GM19025 (cell line): ENCODE measurements around the gene TAF1B.
"Not testable (repeated sequence)": the region's sequence is repeated elsewhere in the genome, so short reads cannot be mapped to it uniquely, and the experiment has no call there.

ENCODE experiments used
- ATAC-seq: cut with Tn5 transposase; IDR thresholded peaks from one replicate; pipeline ENCODE4 v1.9.1; 2021; ENCODE audit warnings: mild to moderate bottlenecking, low read depth, moderate library complexity; ENCODE audit not compliant: unreplicated experiment

The TAF1B gene

DNA sequence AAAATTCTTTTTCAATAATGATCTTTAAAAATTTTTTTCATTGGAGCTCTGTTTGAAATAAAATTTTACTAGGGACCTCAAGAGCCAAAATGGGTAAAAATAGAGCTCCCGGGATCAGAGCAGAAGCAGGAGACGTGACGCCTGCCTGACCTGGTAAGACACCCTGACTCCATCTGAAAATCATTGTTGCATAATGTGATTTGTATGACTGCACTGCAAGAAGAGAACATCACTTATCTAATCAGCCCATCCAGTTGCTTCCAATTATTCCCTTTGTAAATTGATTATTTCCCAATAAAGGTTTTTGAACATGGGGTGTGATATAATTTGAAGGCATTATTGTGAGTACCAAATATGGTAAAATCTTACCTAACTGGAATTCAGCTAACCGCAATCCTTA, 17.1 kb upstream of the TAF1B start:
- ATAC-seq: no peak

DNA sequence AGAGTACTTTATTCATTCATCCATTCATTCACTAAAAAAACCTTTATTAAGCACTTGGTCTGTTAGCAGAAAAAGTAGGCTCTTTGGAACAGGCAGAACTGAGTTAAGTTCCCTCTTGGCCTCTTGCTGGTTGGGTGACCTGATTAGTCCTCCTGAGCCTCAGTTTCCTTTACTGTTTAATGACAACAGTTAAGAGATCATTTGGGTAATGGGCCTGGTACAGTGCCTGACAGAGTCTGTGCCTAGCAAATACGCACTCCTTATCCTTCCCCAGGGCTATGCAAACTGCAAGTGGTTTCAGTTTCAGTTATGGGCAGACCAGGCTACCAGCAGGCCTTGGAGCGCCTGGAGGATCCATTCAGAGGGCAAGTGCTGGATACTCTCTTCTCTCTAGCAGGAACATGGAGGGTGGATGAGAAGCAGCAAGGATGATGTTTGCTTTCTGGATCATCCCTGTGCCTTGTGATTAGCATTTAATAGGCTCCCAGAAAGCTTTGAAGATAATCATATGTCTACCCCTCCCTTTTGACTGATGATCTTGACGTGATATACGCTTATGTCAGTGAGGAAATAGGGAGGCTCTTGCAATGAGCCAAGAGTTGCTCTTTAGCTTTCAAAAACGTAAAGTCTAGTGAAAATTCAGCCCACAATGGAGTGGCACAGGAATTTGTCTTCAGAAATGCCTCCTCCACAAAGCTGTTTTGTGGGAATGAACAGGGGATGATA, 12.4 kb upstream of the TAF1B start:
- no peak for ATAC-seq

DNA sequence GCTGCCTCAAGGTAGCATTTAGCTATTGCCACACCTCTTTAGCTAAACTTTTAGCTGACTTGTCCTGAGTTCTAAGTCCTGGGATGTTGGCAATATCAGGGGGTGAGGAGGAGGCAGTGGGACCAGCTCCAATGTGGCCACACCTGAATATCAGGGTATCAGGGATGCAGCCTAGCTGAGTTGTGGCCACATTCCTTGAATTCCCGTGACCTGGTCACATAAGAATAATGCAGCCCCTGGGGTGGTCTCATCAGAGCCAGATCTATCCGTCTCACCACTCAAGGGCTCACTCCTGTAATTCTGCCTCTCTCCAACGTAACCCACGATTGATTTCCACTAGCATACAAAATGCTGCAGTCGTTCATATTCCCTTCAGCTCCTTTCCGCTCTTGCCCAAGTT, 11.6 kb upstream of the TAF1B start:
- ATAC-seq: no peak

DNA sequence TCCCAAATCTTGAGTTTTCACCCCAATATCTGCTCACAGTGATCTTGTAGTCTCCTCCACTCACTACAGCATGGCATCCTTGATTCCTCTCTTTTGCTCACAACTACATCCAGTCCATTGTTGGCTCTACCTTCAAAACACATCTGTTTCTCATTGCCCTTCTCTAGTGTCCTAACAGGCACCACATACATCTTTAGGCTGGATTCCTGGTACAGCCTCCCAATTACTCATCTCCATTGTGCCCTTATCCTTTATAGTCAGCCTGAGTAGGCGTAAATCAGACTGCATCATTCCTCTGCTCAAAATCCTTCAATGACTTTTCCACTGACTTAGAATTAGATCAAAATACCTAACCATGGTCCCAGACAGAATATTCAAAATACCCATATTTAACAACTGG, 10.7 kb upstream of the TAF1B start:
- no peak for ATAC-seq

DNA sequence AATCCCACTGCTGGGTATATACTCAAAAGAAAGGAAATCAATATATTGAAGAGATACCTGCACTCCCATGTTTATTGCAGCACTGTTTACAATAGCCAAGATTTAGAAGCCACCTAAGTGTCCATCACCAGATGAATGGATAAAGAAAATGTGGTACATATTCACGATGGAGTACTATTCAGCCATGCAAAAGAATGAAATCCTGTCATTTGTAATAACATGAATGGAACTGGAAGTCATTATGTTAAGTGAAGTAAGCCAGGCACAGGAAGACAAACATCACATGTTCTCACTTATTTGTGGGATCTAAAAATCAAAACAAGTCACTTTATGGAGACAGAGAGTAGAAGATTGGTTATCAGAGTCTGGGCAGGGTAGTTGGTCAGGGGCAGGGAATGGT, 8.2 kb upstream of the TAF1B start:
- ATAC-seq: not testable (repeated sequence)

DNA sequence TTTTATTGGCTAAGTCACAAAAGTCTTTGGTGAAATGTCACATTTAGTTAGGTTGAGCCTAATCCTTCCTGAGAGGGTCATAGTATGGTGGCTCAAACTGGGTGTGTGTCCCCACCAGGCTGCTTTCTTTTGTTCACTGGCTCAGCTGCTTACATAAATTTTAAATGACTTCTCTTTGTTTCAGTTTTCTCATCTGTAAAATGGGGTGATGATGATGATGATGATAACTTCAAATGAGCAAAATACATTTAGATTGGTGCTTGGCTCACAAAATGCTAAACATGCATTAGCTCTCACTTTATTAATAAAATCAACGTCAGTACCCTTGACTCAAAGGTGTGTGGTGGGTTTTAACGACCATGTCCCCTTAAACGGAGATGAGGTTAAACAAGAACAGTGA, 7.2 kb upstream of the TAF1B start:
- ATAC-seq: no peak

DNA sequence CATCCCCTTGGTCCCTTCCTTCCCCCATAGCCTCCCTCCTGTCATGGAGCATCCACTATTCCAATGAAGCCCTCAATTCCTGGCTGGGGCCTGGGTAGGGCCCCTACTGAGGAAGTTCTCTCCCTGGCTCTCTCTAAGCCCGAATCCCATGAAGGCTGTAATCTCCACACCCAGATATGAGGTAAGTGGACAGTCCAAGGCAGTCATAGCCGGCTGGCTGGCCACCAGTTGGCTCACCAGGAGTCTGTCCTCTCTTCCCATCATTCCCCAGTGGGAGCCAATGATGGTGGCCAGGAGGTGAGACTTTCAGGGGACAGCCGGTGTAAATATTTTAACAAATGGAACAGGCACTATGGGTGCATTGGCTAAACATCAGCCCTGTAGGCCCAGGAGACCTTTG, 6.8 kb upstream of the TAF1B start:
- no peak for ATAC-seq

DNA sequence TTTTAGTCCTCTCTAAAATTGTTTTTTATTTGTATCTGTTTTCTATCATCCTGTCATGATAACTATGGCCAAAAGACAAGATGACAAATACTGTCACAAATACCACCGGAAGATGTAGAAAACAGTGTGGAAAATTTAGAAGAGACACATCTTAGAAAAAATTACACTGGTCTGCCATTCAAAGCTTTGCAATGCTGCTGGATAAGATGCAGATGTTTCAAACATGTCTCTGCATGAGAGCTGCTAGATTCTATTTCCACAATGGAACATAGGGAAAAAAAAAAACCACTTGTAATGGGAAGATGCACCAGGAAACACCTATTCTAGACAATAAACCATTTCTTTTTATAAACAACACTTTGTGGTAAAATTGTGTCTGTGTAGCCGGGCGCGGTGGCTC, 5.8 kb upstream of the TAF1B start:
- ATAC-seq: no peak

DNA sequence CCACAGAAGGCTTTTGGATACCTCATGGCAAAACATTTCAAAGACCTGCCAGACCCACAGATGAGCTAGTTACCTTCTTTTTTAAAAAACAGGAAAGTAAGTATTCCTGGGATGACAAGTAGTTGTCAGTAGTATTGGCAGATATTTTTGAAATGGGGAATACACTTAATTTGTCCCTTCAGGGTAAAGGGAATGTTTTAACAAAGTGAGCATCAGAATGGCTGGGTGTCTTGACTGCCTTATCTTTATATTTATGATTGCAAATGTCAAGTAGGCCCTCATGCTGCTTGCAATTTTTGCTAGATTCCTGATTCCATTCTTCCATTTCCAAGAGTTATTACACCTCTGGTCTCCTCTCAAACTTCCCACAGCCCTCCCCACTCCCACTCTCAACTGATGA, 4.9 kb upstream of the TAF1B start:
- no peak for ATAC-seq

DNA sequence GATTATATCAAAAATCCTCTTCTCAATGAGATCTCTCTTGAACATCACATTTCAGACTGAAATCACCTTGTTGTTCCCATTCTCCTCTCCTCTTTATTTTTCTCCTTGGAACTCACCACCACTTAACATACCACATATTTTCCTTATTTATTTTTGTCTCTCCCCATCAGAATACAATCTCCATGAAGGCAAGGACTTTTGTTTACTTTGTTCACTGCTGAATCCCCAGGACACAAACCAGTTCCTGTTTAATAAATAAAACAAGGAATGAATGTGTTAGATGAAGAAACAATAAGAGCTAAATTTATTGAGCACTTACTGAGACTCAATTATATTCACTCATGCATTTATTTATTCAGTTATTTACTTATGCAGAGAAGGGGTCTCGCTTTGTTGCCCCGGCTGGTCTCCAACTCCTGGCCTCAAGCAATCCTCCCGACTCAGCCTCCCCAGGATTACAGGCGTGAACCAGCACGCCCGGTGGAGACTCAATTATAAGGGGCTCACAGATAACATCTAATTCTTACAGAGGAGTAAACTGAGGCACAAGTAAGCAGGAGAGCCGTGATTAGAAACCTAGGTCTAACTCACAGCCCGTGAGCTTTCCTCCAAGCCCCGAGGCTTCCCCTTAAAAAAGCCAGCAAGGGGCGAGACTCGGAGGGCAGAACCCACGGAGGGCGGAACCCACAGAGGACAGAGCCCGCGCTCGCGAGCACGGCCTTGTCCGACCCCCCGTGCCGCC, 616 bp upstream of the TAF1B start:
- ATAC-seq: no peak

DNA sequence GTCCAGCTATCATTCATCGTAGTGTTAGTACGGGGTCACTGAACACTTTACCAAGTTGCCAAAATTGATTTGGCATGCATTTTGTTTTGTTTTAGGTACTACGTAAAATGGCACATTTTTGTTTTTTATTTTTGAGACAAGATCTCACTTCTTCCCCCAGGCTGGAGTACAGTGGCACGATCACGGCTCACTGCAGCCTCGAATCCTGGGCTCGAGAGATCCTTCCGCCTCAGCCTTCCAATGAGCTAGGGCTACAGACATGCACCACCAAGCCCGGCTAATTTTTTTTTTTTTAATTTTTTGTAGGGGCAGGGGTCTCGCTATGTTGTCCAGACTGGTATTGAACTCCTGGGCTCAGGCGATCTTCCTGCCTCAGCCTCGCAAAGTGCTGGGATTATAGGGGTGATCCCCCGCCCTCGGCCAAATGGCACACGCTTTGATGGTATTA, 786 bp downstream of the TAF1B start:
- no peak for ATAC-seq

DNA sequence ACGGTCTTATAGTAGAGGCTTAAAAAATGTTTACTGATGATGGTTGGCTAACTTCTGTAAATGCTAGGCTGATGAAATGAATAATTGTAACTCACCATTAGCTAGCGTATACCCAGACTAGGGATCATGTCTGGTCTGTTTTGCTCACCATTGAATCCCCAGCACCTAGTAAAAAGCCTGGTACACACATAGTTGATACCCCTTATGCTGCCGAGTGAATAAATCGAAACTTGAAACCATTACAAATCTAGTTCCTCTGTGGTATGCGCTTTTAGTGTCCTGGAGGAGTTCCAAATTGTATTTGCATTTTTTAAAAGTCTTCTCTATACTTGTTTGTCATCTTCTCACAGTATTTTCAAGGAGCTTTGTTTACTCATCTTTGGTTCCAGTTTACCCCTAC, 1.3 kb downstream of the TAF1B start:
- ATAC-seq: no peak

DNA sequence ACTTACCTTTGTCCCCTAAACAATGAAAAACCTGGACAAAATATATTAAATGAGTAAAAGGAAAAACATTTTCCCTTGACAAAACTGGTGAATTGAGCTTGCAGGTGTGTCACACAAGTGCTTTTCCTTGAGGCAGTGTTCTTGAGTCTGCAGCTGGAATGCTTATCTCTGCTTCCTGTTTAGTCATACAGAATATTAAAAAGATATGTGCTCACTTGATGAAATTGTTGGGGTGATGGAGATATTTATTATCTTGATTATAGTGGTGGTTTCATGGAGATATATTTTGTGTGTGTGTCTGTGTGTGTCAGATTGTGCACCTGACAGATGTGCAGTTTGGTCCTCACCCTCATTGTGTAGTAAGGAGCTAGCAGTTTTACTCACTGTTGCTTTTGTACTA, 3.3 kb downstream of the TAF1B start:
- ATAC-seq: no peak

DNA sequence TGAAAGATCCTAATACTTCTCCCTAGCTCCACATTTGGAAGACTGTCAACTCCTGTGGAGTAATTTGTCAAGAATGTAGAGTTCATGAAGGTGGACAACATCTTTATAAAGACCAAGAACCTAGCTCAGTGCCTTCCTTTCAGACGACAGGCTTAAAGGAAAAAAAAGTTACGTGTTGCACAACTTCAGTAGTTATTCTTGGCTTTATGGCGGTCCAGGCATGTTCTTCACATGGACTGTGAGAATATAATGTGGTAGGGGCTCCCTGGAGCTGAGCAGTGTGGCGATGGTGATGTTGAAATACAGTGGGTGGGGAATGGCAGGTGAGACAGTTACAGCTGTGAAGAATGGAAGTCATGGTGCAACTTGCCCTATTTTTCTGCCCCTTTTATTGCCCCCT, 3.9 kb downstream of the TAF1B start:
- ATAC-seq: no peak

DNA sequence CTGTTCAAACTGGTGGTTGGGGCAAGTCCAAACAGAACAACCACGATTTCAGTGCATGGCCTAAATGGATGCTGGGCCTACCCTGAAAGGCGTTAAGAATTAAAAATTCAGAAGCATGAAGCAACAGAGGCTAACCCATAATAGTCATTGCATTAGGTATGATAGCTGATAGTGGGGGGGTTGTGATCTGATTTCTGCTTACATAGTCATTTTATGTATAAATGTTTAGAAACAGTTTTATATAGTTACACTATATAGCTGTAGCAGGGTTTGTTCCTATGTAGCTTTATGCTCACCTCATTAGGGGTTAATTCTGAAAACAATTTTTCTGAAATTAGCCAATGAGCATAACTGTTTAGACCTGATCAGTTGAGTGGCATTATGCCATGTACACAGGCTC, 9.6 kb downstream of the TAF1B start:
- ATAC-seq: no peak

DNA sequence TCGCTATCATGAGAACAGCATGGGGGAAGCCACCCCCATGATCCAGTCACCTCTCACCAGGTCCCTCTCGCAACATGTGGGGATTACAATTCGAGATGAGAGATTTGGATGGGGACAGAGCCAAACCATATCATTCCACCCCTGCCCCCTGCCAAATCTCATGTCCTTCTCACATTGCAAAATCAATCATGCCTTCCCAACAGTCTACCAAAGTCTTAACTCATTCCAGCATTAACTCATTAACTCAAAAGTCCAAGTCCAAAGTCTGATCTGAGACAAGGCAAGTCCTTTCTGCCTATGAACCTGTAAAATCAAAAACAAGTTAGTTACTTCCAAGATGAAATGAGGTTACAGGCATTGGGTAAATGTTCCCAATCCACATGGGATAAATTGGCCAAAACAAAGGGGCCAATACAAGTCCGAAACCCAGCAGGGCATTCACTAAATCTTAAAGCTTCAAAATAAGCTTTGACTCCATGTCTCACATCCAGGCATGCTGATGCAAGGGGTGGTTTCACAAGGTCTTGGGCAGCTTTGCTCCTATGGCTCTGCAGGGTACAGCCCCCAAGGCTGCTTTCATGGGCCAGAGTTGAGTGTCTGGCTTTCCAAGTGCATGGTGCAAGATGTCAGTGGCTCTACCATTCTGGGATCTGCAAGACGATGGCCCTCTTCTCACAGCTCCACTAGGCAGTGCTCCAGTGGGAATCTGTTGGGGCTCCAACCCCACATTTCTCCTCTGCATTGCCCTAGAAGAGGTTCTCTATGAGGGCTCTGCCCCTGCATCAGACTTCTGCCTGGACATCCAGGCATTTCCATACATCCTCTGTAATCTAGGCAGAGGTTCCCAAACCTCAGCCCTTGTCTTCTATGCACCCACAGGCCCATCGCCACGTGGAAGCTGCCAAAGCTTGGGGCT, 14.8 kb downstream of the TAF1B start:
- ATAC-seq: no peak

DNA sequence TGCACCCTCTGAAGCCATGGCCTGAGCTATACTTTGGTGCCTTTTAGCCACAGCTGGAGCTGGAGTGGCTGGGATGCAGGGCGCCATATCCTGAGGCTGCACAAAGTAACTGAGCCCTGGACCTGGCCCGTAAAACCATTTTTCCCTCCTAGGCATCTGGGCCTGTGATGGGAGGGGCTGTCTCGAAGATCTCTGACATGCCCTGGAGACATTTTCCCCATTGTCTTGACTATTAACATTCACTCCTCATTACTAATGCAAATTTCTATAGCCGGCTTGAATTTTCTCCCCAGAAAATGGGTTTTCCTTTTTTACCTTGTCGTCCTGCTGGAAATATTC, 15.4 kb downstream of the TAF1B start:
- no peak for ATAC-seq

DNA sequence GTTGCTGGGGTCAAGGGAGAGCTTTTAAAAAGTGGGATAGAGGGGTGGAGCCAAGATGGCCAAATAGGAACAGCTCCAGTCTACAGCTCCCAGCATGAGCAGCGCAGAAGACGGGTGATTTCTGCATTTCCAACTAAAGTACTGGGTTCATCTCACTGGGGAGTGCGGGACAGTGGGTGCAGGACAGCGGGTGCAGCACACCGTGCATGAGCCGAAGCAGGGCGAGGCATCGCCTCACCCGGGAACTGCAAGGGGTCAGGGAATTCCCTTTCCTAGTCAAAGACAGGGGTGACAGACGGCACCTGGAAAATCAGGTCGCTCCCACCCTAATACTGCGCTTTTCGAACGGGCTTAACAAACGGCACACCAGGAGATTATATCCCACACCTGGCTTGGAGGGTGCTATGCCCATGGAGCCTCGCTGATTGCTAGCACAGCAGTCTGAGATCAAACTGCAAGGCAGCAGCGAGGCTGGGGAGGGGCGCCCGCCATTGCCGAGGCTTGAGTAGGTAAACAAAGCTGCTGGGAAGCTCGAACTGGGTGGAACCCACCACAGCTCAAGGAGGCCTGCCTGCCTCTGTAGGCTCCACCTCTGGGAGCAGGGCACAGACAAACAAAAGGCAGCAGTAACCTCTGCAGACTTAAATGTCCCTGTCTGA, 17.8 kb downstream of the TAF1B start:
- not testable (repeated sequence) for ATAC-seq

DNA sequence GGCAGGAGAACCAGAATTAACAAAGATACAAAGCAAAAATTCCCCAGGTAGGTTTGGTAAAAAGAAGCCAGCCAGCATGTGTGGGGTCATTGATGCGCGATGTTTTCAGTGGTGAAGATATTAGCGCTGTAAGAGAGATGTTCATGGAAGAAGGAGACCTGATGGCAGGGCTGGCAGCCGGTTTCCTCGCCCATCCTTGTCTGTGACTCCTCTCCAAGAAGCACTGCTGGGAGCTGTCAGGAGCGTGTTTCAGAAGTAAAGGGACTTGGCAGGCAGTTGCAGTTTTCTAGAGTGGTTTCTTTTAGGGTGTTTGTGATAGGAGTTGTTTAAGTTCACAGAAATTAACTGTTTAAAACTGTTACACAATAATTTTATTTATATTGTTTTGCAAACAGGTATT, 24.6 kb downstream of the TAF1B start:
- ATAC-seq: no peak

DNA sequence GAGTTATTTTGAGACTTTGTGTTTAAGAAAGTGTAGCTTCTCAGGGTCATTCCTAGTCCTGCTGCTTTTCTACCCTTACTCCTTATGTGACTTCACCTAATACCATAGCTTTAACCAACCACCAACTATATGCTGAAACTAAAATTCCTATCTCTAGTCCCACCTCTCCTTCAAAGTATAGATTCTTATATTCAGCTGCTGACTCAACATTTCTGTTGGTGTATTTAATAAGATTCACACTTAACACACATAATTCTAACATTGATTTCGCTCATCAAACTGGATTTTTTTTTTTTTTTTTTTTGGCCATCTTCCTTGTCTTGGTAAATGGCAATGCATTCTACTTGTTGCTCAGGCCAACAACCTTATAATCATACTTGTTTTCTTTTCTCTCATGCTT, 30.1 kb downstream of the TAF1B start:
- ATAC-seq: no peak

DNA sequence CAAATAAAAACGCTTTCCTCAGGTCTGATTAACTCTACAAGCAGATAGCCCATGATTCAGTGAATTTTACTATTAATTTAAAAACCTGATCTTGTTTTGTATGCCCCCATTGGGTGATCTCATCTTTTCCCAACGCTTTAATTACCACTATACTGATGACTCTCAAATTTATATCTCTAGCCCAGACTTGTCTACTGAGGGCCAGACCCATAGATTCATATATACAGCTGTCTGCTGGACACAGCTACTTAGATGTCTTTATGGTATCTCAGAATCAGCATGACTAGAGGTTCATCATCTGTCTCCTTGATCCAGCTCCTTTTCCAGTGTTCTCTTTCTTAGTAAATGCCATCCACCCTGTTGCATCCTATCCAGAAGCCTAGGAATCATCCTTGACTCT, 33.8 kb downstream of the TAF1B start:
- no peak for ATAC-seq
